HepG2 (cell line): ENCODE results near the gene RRP12. TPM values are rescaled to one million over a fixed set of nuclear protein-coding genes. Genes with fewer than 3 reads are reported as not detected.

Source experiments
- CENPT ChIP-seq: sonication (generic); formaldehyde crosslinking; IDR thresholded peaks from 2 replicates; pipeline ENCODE4 v1.8.0; 2022; ENCODE audit warnings: low read depth, mild to moderate bottlenecking, moderate library complexity, missing genetic modification reagents
- DR1 ChIP-seq: sonication (generic); formaldehyde crosslinking; IDR thresholded peaks from 2 replicates; pipeline ENCODE4 v1.8.0; 2021; ENCODE audit warnings: mild to moderate bottlenecking, missing genetic modification reagents, inconsistent platforms
- DZIP1 ChIP-seq: sonication (generic); formaldehyde crosslinking; IDR thresholded peaks from 2 replicates; pipeline ENCODE4 v1.5.0; 2020; ENCODE audit warnings: mild to moderate bottlenecking, missing genetic modification reagents
- HNRNPLL ChIP-seq: fragments of 200-400 bp; formaldehyde crosslinking; IDR thresholded peaks from 2 replicates; pipeline ENCODE4 v1.6.1; 2017; ENCODE audit warnings: mild to moderate bottlenecking, low read depth, low read length; ENCODE audit not compliant: poor library complexity, severe bottlenecking
- JUN ChIP-seq: sonication (generic); formaldehyde crosslinking; IDR thresholded peaks from 2 replicates; pipeline ENCODE4 v1.4.0; 2020; ENCODE audit warnings: mild to moderate bottlenecking, missing genetic modification reagents
- SPEN ChIP-seq: sonication (generic); formaldehyde crosslinking; IDR thresholded peaks from 2 replicates; pipeline ENCODE4 v1.5.1; 2020; ENCODE audit warnings: low read depth, mild to moderate bottlenecking, missing genetic modification reagents
- THAP11 ChIP-seq: IDR thresholded peaks from 2 replicates; pipeline ENCODE4 v1.6.1; 2016; ENCODE audit warnings: missing biosample characterization, missing genetic modification reagents
- ZBTB38 ChIP-seq: sonication (generic); formaldehyde crosslinking; IDR thresholded peaks from 2 replicates; pipeline ENCODE4 v1.5.1; 2020; ENCODE audit warnings: mild to moderate bottlenecking, missing genetic modification reagents
- ZBTB7B ChIP-seq: sonication (generic); formaldehyde crosslinking; IDR thresholded peaks from 2 replicates; pipeline ENCODE4 v1.4.0; 2020; ENCODE audit warnings: missing genetic modification reagents
- ZFP82 ChIP-seq: sonication (generic); formaldehyde crosslinking; IDR thresholded peaks from 2 replicates; pipeline ENCODE4 v1.5.1; 2020; ENCODE audit warnings: mild to moderate bottlenecking, missing genetic modification reagents, borderline replicate concordance
- ZNF121 ChIP-seq: sonication (generic); formaldehyde crosslinking; IDR thresholded peaks from 2 replicates; pipeline ENCODE4 v1.5.0; 2020; ENCODE audit warnings: mild to moderate bottlenecking, missing genetic modification reagents
- ZNF280D ChIP-seq: sonication (generic); formaldehyde crosslinking; IDR thresholded peaks from 2 replicates; pipeline ENCODE4 v1.5.1; 2020; ENCODE audit warnings: mild to moderate bottlenecking, missing genetic modification reagents
- ZNF746 ChIP-seq: sonication (generic); formaldehyde crosslinking; IDR thresholded peaks from 2 replicates; pipeline ENCODE4 v1.8.0; 2022; ENCODE audit warnings: mild to moderate bottlenecking, missing genetic modification reagents
- ZNF777 ChIP-seq: sonication (generic); formaldehyde crosslinking; IDR thresholded peaks from 2 replicates; pipeline ENCODE4 v1.4.0; 2020; ENCODE audit warnings: missing genetic modification reagents
- polyA plus RNA-seq, 8 experiments: library from polyadenylated mRNA; depleted of rRNA in 3 of 8; stranded (reverse) in 7 of 8; unstranded in 1 of 8; fragments of >200 nt; fragmentation: Illumina TruSeq in 4 of 8; extraction: Trizol in 4 of 8; gene quantifications; 2 replicates each; pipeline versions ENCODE4 v1.2.1 to v1.2.3, GENCODE V29; 2011 to 2016; ENCODE audit warnings: low read depth in 4 of 8, missing spikeins in 1 of 8, mixed read lengths in 1 of 8; ENCODE audit not compliant: insufficient read depth in 1 of 8
- total RNA-seq, 5 experiments: library from RNA; depleted of rRNA; stranded (reverse); fragments of >200 nt; fragmentation: Illumina TruSeq; extraction: Trizol; gene quantifications; 2 replicates each; pipeline ENCODE4 v1.2.3, GENCODE V29; 2016; ENCODE audit warnings: low read depth in 1 of 5
- TF ChIP-seq, protein P1 (sequence below): sonication (generic); formaldehyde crosslinking; IDR thresholded peaks from 2 replicates; pipeline ENCODE4 v1.5.1; 2020; ENCODE audit warnings: mild to moderate bottlenecking, missing genetic modification reagents, moderate library complexity
- TF ChIP-seq, protein P2 (sequence below): sonication (generic); formaldehyde crosslinking; IDR thresholded peaks from 2 replicates; pipeline ENCODE4 v1.5.0; 2020; ENCODE audit warnings: mild to moderate bottlenecking, missing genetic modification reagents

The RRP12 gene
- total and polyA plus RNA-seq, 2 of the 13 experiments (the other 11 are each of a cell fraction or from before 2014, with no cell fraction given) = 13.2 to 39.4 TPM

DNA sequence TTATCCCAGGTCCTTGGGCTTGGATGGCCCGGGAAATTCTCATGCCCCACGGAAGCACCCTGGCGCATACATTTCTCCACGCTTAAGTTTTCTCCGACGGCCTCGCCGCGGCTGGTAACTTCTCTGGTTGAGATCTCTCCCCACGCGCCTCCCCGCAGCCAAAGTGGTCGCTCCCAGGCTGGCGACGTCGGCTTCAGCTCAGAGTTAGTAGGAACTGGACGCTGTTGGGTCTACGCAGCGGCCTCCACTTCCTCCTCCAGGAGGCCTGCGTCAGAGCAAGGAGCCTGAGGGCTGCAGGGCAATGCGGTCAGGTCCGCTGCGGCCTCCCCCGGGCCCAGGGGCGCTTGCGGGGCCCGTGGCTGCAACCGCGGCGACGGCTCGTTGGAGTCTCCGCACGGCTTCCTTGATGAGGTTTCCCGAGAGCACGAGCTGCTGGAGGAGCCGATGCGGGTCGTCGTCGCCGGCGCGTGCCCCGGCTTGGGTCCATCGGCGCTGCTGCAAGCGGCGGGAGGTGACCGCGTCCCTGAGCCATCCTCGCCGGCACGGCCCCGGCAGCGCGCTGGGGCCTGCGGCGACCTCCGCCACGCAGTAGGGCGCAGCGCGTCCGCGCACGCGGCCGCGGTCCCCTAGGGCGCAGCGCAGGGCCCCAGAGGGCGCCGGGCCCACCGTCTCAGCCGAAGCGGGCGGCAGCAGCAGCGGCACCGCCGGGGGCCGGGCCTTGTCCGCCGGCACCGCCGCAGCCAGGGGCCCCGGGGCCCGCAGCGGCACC lies 67.4 kb downstream of the RRP12 start (continued):
- TF ChIP-seq ZBTB38 (CRISPR knock-in tag) (peak; percentile 51; the same call in 1 of the 2 replicates), JUN (CRISPR knock-in tag) (no peak), ZNF280D (no peak), ZBTB7B (no peak), ZNF121 (no peak), THAP11 (CRISPR knock-in tag) (no peak), CENPT (CRISPR knock-in tag) (0 out of 2 replicates have a peak, but pooled peaks have one; percentile 18), ZNF746 (CRISPR knock-in tag) (peak; percentile 36; the same call in 1 of the 2 replicates), DR1 (CRISPR knock-in tag) (no peak), SPEN (0 out of 2 replicates have a peak, but pooled peaks have one; percentile 19), HNRNPLL (peak; percentile 49), ZFP82 (CRISPR knock-in tag) (no peak), DZIP1 (CRISPR knock-in tag) (peak; percentile 75; the same call in 1 of the 2 replicates), ZNF777 (peak; percentile 72)
- TF ChIP-seq, protein P1, sequence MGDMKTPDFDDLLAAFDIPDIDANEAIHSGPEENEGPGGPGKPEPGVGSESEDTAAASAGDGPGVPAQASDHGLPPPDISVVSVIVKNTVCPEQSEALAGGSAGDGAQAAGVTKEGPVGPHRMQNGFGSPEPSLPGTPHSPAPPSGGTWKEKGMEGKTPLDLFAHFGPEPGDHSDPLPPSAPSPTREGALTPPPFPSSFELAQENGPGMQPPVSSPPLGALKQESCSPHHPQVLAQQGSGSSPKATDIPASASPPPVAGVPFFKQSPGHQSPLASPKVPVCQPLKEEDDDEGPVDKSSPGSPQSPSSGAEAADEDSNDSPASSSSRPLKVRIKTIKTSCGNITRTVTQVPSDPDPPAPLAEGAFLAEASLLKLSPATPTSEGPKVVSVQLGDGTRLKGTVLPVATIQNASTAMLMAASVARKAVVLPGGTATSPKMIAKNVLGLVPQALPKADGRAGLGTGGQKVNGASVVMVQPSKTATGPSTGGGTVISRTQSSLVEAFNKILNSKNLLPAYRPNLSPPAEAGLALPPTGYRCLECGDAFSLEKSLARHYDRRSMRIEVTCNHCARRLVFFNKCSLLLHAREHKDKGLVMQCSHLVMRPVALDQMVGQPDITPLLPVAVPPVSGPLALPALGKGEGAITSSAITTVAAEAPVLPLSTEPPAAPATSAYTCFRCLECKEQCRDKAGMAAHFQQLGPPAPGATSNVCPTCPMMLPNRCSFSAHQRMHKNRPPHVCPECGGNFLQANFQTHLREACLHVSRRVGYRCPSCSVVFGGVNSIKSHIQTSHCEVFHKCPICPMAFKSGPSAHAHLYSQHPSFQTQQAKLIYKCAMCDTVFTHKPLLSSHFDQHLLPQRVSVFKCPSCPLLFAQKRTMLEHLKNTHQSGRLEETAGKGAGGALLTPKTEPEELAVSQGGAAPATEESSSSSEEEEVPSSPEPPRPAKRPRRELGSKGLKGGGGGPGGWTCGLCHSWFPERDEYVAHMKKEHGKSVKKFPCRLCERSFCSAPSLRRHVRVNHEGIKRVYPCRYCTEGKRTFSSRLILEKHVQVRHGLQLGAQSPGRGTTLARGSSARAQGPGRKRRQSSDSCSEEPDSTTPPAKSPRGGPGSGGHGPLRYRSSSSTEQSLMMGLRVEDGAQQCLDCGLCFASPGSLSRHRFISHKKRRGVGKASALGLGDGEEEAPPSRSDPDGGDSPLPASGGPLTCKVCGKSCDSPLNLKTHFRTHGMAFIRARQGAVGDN (CRISPR knock-in tag) = peak; percentile 59
- TF ChIP-seq, protein P2, sequence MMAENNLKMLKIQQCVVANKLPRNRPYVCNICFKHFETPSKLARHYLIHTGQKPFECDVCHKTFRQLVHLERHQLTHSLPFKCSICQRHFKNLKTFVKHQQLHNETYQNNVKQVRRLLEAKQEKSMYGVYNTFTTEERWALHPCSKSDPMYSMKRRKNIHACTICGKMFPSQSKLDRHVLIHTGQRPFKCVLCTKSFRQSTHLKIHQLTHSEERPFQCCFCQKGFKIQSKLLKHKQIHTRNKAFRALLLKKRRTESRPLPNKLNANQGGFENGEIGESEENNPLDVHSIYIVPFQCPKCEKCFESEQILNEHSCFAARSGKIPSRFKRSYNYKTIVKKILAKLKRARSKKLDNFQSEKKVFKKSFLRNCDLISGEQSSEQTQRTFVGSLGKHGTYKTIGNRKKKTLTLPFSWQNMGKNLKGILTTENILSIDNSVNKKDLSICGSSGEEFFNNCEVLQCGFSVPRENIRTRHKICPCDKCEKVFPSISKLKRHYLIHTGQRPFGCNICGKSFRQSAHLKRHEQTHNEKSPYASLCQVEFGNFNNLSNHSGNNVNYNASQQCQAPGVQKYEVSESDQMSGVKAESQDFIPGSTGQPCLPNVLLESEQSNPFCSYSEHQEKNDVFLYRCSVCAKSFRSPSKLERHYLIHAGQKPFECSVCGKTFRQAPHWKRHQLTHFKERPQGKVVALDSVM (CRISPR knock-in tag) = peak; percentile 64; the same call in 1 of the 2 replicates
